NAMALWA (cell line): ENCODE results near the gene PIGN.

Experiments
- DNase-seq: peaks from one replicate; pipeline ENCODE4 v3.0.0-alpha.2; 2015; ENCODE audit warnings: low spot score

PIGN gene

DNA sequence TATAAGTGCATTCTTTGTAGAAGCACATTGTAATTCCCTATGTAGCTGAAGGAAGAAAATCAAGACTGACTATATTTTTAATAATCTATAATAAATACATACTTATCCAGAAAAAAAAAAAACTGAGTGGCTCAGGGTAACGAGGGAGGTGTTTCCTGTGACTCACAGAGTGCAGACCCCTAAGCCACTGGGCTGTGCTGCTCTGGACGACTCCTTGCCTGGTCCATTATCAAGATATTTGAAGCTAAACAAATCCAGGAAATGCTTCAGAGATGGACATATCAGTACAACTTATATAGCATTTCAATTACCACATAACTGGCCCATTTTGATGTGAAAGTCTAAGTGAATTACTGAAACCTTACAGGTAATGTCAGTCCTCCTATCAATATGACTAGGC is 80.6 kb downstream of the PIGN start:
- no peak for DNase-seq

- DNase-seq, result no peak
Measured at GRCh38 chr18:62105376-62105775, 81.5 kb downstream of the PIGN start.

GRCh38 chr18:62102221-62102620 is 84.6 kb downstream of the PIGN start:
- no peak for DNase-seq

GRCh38 chr18:62101321-62101721 is 85.5 kb downstream of the PIGN start:
- no peak for DNase-seq

GRCh38 chr18:62098960-62099359 is 87.9 kb downstream of the PIGN start:
- no peak for DNase-seq

DNA sequence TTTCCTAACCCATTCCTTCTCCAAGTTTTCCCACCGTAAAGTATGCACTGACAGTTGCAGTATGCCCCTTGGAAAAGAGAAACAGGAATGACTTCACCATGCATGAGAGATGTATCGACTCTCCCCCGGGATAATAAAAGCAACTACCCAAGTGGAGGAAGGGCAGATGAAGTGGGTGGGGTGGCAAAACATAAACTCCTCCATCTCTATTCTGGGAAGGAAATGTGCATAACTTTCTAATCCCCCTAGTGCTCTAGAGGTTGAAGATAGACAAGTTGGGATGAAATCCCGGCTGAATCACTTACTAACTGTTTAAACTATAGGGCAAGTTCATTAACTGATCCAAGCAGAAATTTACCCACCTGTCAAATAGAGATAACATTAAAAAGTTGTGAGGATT is 89.2 kb downstream of the PIGN start:
- no peak for DNase-seq

- no peak for DNase-seq
Measured at GRCh38 chr18:62091487-62092120, 95.3 kb downstream of the PIGN start.

DNA sequence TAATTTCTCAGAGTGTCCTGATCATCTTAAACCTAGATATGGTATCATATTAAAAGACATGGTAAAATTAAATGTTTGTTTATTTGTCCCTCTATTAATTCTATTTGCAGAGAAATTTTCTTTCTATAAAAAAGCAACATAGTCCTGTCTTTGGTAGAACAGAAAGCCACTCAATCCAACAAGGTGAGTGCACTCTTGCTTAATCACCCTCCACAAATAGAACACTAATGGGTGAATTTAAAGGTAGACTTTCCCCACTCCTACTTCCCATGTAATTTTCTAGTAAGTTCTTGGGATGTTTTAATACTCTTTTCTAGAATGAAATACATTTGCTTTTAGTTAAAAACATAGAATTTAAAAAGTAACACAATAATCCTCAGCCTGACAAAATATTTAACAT is 97.7 kb downstream of the PIGN start:
- no peak for DNase-seq

- DNase-seq, result no peak
Measured at GRCh38 chr18:62088156-62088555, 98.7 kb downstream of the PIGN start.

- no peak for DNase-seq
Measured at GRCh38 chr18:62085756-62086155, 101.1 kb downstream of the PIGN start.

GRCh38 chr18:62081761-62082294 is 105.0 kb downstream of the PIGN start:
- no peak for DNase-seq

- no peak for DNase-seq
Measured at GRCh38 chr18:62081248-62081647, 105.6 kb downstream of the PIGN start.

- no peak for DNase-seq
Measured at GRCh38 chr18:62080172-62080900, 106.5 kb downstream of the PIGN start.

DNA sequence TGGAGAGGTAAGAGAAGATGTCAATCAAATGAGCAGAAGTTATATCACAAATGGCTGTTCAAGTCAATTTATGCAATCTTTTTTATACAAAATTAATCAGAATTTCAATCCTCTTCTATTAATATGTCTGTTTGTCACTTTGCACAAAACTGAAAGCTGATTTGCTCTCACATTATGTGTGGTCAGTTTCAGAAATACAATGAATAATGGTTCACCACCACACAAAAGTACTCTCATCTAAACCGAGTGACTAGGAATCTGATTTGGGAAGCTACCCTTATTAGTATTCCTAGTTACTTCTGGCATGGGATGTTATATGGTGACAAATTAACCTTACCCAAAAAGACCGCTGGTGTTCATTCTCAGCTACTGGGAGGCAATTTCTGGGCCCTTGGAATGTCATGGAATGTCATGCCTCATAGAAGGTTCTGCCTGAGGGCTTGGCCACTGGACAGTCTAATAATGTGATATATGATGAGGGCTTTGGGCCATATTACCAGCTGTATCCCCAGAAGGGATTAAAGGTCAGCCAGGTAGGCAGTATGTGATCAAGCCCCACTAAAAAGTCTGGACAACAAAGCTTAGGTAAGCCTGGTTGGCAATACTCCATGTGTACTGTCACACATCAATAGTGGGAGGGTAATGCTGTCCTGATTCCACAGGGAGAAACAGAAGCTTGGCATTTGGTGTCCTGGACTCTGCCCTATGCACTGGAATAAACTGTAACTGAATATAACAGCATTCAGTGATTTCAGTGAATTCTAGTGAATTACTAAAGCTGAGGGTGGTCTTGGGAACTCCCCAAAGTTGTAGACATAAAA is 113.2 kb downstream of the PIGN start:
- no peak for DNase-seq

- DNase-seq, result no peak
Measured at GRCh38 chr18:62072370-62072769, 114.5 kb downstream of the PIGN start.

DNA sequence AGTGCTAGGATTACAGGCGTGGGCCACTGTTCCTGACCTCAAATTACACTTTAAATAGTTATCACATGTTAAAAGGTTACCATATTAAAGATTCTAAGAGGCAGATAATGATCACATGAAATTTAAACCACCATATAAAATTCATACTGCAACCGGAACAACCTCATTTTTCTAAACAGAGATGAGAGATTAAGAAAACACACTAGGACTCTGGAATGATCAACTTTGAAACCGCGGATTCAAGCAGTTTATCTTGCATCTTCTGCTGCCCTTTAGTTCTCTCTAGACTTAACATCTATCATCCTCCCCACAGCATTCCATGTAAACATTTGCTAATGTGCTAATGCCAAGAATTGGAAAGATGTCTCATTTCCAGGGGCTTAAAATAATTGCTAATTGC is 115.8 kb downstream of the PIGN start:
- DNase-seq, result no peak

GRCh38 chr18:62070302-62070701 is 116.6 kb downstream of the PIGN start:
- DNase-seq, result no peak

- no peak for DNase-seq
Measured at GRCh38 chr18:62069556-62069955, 117.3 kb downstream of the PIGN start.

DNA sequence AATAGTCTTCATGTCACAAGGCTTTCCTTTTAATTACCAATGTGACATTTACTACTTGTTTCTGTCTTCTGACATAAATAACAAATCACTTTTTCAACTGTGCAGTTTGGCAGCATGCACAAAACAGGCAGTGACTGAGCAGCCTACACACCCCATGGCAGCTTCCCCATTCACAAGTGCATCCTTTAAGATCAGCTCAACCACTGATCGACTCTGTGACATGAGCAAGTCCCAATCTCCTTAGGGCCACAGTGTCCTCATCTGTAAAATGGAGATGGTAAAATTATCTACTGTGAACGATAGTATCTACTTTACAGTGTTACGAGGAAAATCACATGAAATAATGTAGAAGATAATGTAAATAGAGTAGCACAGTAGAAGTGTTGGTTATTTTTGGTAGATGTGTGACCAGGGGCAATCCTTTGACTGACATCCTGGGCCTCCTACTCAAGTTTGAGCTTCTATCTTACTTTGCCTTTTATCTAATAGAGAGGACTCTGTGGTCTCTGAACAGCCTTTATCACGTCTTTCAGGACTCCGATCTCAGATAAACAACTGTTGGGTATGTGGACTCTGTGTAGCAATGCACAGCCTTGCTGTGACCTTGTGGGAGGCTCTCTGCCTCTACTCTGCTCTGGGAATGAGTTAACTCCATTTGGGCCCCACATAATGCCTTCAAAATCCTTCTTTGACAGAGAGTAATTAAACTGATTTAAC is 120.6 kb downstream of the PIGN start:
- DNase-seq, result no peak

DNA sequence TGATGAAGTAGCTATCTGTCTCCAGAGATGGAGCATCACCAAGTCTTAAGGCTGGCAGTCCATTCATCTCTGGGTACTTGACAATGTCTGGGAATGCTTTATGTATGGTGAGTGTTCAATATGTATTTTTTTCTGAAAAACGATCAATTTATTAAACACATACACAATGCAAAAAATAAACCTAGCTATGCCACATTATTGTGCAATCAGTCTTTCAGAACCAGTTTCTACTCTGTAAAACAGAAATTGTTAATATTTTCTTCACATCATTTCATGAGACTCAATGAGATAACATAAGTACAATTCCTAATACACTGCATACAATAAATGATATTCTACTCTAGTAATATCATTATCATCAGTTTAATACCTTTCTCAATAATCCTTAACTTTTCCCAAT is 122.5 kb downstream of the PIGN start:
- DNase-seq, result no peak

DNA sequence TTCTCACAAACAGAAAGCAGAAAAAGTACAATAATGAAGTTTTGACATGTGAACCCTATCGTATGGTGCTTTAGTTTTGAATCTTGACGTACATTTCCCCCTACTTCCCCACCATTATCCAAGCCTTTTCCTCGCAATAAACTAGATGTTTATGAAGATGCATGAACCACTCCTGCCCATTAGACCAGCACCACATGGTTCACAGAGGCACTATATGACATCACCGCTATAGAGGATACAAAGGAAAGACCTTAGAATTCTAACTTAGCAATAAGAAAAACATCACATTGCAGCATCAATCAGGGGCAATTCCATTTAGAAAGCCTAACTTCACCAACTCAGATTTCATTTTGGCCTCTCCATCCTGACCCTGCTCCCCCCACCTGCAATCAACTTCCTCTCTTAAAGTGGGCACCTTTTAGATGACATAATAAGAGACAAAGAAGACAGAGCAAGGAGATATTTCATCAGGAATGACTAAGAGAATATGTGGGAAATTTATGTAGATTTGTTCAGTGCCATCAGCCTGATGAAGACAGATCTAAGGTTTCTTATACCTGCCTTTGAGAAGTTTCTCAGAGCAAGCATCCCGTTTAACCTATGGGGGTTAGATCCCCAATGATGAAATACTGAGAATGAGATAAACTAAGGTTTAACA is 124.9 kb downstream of the PIGN start:
- no peak for DNase-seq

GRCh38 chr18:62060820-62061219 is 126.0 kb downstream of the PIGN start:
- no peak for DNase-seq
